ENCODE results near the gene GREM2.

DNA sequence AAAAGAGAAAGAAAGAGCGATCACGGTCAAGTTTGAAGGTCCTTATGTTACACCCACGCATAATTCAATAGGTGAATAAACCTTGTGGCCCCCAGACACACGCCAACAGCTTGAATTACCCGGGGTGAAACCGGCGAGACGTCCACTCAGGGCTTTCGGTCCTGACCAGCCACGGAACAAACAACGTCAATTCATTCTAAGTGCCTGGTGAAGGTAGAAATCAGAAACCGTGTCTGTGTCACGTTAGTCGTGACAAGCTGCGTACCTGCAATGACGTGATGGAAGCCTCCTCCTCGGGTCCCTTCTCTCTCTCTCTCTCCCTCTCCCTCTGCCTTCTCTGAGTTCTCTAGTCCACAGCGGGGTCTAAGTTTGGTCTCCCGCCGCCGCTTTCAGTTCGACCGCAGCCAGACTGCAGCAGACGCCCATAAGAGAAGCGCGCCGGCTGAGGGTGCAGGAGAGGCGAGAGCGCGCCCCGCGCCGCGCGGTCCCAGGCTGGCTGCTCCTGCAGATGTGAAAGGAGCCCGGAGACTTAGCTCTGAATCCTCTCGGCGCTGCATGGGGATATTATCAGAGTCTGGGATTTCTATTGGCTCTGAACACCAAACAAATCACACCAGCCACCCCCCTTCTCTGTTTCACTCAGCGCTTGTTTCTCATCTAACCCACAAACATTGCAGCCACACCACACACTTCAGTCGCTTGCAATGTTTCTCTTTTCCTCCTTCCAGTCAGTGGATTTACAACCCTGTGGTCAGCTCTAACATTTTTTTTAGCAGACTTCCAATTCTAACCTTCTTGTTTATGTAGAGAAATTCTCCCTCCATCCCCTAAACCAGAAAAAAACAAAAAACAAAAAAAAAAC, at the start of gene GREM2:
- TF ChIP-seq, protein P1, sequence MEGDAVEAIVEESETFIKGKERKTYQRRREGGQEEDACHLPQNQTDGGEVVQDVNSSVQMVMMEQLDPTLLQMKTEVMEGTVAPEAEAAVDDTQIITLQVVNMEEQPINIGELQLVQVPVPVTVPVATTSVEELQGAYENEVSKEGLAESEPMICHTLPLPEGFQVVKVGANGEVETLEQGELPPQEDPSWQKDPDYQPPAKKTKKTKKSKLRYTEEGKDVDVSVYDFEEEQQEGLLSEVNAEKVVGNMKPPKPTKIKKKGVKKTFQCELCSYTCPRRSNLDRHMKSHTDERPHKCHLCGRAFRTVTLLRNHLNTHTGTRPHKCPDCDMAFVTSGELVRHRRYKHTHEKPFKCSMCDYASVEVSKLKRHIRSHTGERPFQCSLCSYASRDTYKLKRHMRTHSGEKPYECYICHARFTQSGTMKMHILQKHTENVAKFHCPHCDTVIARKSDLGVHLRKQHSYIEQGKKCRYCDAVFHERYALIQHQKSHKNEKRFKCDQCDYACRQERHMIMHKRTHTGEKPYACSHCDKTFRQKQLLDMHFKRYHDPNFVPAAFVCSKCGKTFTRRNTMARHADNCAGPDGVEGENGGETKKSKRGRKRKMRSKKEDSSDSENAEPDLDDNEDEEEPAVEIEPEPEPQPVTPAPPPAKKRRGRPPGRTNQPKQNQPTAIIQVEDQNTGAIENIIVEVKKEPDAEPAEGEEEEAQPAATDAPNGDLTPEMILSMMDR (conservative IDR thresholded peaks at IDR 0.05; ENCODE audit: low read depth, low read length), result no peak
- TF ChIP-seq EZH2 (IDR thresholded peaks at IDR 0.05; ENCODE audit: low read length, unreplicated experiment) (peak; percentile 53), EZH2phosphoT487 (IDR thresholded peaks at IDR 0.05; ENCODE audit: borderline replicate concordance, low read length) (no peak)
